Adipose tissue (tissue), 3 donors: ENCODE results near the gene ARFGAP2. TPM values are rescaled to one million over a fixed set of nuclear protein-coding genes. Genes with fewer than 3 reads are reported as not detected.
A peak's percentile ranks its signal among the peaks of the same experiment; 100 is the strongest.
"Not testable (repeated sequence)": the region's sequence is repeated elsewhere in the genome, so short reads cannot be mapped to it uniquely, and the experiment has no call there.

Experiments
- H3K27ac ChIP-seq: one replicate; pipeline ENCODE4 v1.5.1; 2013; ENCODE audit warnings: low read depth, low read length
- whole genome bisulfite sequencing, 3 donors: extraction: QIAGEN DNeasy Blood & Tissue Kit; methylation state at CpG; one replicate each; pipeline ENCODE4 v1.1.7; 2013; 5-methylcytosine and 5-hydroxymethylcytosine counted together
- polyA plus RNA-seq, 3 donors: library from polyadenylated mRNA; stranded (reverse); fragments of 200-250 nt; gene quantifications; one replicate each; pipeline ENCODE4 v1.2.3, GENCODE V29; 2013
- donor health status: healthy with polysubstance abuse.
- donor health status: Bipolar disorder and iron deficiency.
- donor health status: healthy.

ARFGAP2 gene
- 10 to 100 TPM; 50.7 to 79.0 (median 65.3) TPM for polyA plus RNA-seq

- WGBS, 3 donors = 0% methylated on average over 84 to 89 of the region's 89 CpGs
Measured at GRCh38 chr11:47176328-47177228, at the start of gene ARFGAP2. TSS of gene ARFGAP2 (minus strand) at chr11:47176879. CDS start at chr11:47176853, 26 bp downstream.

GRCh38 chr11:47225552-47226400 is 49.1 kb upstream of the ARFGAP2 start:
- WGBS, 3 donors = 87 to 95% (median 91%) methylated on average over 7 of the region's 7 CpGs
- no peak overlapping the region for H3K27ac ChIP-seq

More at GRCh38 chr11:47176328-47177228, at the start of gene ARFGAP2:
- H3K27ac ChIP-seq = peak within 1 kb of the TSS; percentile 73

GRCh38 chr11:47222696-47223095 is 46.0 kb upstream of the ARFGAP2 start:
- H3K27ac ChIP-seq = no peak overlapping the region
- 41 to 97% (median 94%) methylated on average over 2 of the region's 2 CpGs for WGBS, 3 donors

GRCh38 chr11:47220401-47220821 is 43.7 kb upstream of the ARFGAP2 start:
- 63 to 82% (median 71%) methylated on average over 1 of the region's 1 CpG for WGBS, 3 donors
- no peak overlapping the region for H3K27ac ChIP-seq

GRCh38 chr11:47216121-47216798 is 39.6 kb upstream of the ARFGAP2 start:
- H3K27ac ChIP-seq = no peak overlapping the region
- WGBS, 3 donors = 6 to 19% (median 9%) methylated on average over 12 of the region's 12 CpGs

GRCh38 chr11:47215366-47215910 is 38.8 kb upstream of the ARFGAP2 start:
- 6 to 10% (median 7%) methylated on average over 15 of the region's 15 CpGs for WGBS, 3 donors

GRCh38 chr11:47213950-47214565 is 37.4 kb upstream of the ARFGAP2 start:
- 4 to 12% (median 7%) methylated on average over 20 of the region's 20 CpGs for WGBS, 3 donors

More at GRCh38 chr11:47215366-47215910, 38.8 kb upstream of the ARFGAP2 start:
- no peak overlapping the region for H3K27ac ChIP-seq

GRCh38 chr11:47212938-47213337 is 36.3 kb upstream of the ARFGAP2 start:
- 84 to 89% (median 89%) methylated on average over 12 of the region's 12 CpGs for WGBS, 3 donors
- H3K27ac ChIP-seq = no peak overlapping the region

More at GRCh38 chr11:47213950-47214565, 37.4 kb upstream of the ARFGAP2 start:
- peak overlapping the region; percentile 73 for H3K27ac ChIP-seq

- 93 to 95% (median 94%) methylated on average over 5 of the region's 5 CpGs for WGBS, 3 donors
- no peak overlapping the region for H3K27ac ChIP-seq
Measured at GRCh38 chr11:47208628-47209027, 31.9 kb upstream of the ARFGAP2 start.

- 89 to 94% (median 93%) methylated on average over 13 of the region's 13 CpGs for WGBS, 3 donors
- H3K27ac ChIP-seq = not testable (repeated sequence)
Measured at GRCh38 chr11:47208008-47208552, 31.4 kb upstream of the ARFGAP2 start.

- no peak overlapping the region for H3K27ac ChIP-seq
- 48 to 89% (median 87%) methylated on average over 6 of the region's 6 CpGs for WGBS, 3 donors
Measured at GRCh38 chr11:47207459-47207858, 30.8 kb upstream of the ARFGAP2 start.

- WGBS, 3 donors = 88 to 93% (median 91%) methylated on average over 5 of the region's 5 CpGs
- H3K27ac ChIP-seq = not testable (repeated sequence)
Measured at GRCh38 chr11:47206577-47206976, 29.9 kb upstream of the ARFGAP2 start.

GRCh38 chr11:47204637-47204989 is 27.9 kb upstream of the ARFGAP2 start:
- no peak overlapping the region for H3K27ac ChIP-seq
- WGBS, 3 donors = 71 to 79% (median 79%) methylated on average over 2 of the region's 2 CpGs

GRCh38 chr11:47202576-47202975 is 25.9 kb upstream of the ARFGAP2 start:
- no peak overlapping the region for H3K27ac ChIP-seq
- WGBS, 3 donors = 74 to 87% (median 79%) methylated on average over 5 of the region's 5 CpGs

- WGBS, 3 donors = 82 to 92% (median 87%) methylated on average over 4 of the region's 4 CpGs
- H3K27ac ChIP-seq = no peak overlapping the region
Measured at GRCh38 chr11:47201015-47201414, 24.3 kb upstream of the ARFGAP2 start.

GRCh38 chr11:47198161-47198560 is 21.5 kb upstream of the ARFGAP2 start:
- not testable (repeated sequence) for H3K27ac ChIP-seq
- WGBS, 3 donors = 94 to 95% (median 94%) methylated on average over 9 of the region's 9 CpGs

GRCh38 chr11:47192111-47192510 is 15.4 kb upstream of the ARFGAP2 start:
- WGBS, 3 donors = 77 to 92% (median 83%) methylated on average over 4 of the region's 4 CpGs
- H3K27ac ChIP-seq = no peak overlapping the region
